CD4-positive, alpha-beta memory T cell (primary cell): ENCODE data around the gene RNF217. TPM values are rescaled to one million over a fixed set of nuclear protein-coding genes. Genes with fewer than 3 reads are reported as not detected.
A peak's percentile ranks its signal among the peaks of the same experiment; 100 is the strongest.
"Not testable (repeated sequence)": the region's sequence is repeated elsewhere in the genome, so short reads cannot be mapped to it uniquely, and the experiment has no call there.

Source experiments
- CTCF ChIA-PET: fragments of 350-600 bp; sonication (Branson Sonifier 250); formaldehyde crosslinking; loops from one replicate; lab custom pipeline; 2021; ENCODE audit warnings: inconsistent platforms; ENCODE audit not compliant: partially characterized antibody; lab: Charles Lee
- POLR2A ChIA-PET: fragments of 350-600 bp; sonication (Branson Sonifier 250); formaldehyde crosslinking; loops from one replicate; lab custom pipeline; 2021; ENCODE audit not compliant: partially characterized antibody; lab: Charles Lee
- DNase-seq, 5 donors: peaks; one replicate each; pipeline versions ENCODE4 v3.0.0 to v3.0.0-alpha.2; 2020 to 2022; ENCODE audit warnings: mixed read lengths in 1 of 5
- H3K27ac ChIP-seq: one replicate; pipeline ENCODE4 v1.7.0; 2013; ENCODE audit warnings: low read depth, low read length
- H3K27me3 ChIP-seq: 2 replicates; pipeline ENCODE4 v1.7.0; 2013; ENCODE audit warnings: mild to moderate bottlenecking, low read length, moderate library complexity; ENCODE audit not compliant: insufficient read depth
- H3K36me3 ChIP-seq: 2 replicates; pipeline ENCODE4 v1.7.0; 2013; ENCODE audit warnings: mild to moderate bottlenecking, low read length, moderate library complexity; ENCODE audit not compliant: insufficient read depth
- H3K4me1 ChIP-seq: 2 replicates; pipeline ENCODE4 v1.7.0; 2013; ENCODE audit warnings: mild to moderate bottlenecking, low read length, moderate library complexity; ENCODE audit not compliant: insufficient read depth
- H3K4me3 ChIP-seq, 2 donors: one replicate each; pipeline ENCODE4 v1.7.0; 2013; ENCODE audit warnings: low read length in 2 of 2, mild to moderate bottlenecking in 1 of 2
- H3K9me3 ChIP-seq, 2 donors: one replicate each; pipeline ENCODE4 v1.7.0; 2013; ENCODE audit warnings: low read length in 2 of 2, control low read depth in 1 of 2; ENCODE audit not compliant: control insufficient read depth in 1 of 2
- H3K27ac Mint-ChIP-seq, 7 donors: one replicate each; pipeline ENCODE4 v1.8.0; 2020 to 2021; ENCODE audit warnings: mixed read lengths in 7 of 7, mild to moderate bottlenecking in 6 of 7, inconsistent platforms in 3 of 7, moderate library complexity in 3 of 7
- H3K27me3 Mint-ChIP-seq, 2 donors: one replicate each; pipeline ENCODE4 v1.8.0; 2020 to 2021; ENCODE audit warnings: mixed read lengths in 2 of 2
- H3K36me3 Mint-ChIP-seq, 2 donors: one replicate each; pipeline ENCODE4 v1.8.0; 2020 to 2021; ENCODE audit warnings: mixed read lengths in 2 of 2, inconsistent platforms in 1 of 2, mild to moderate bottlenecking in 1 of 2
- H3K4me1 Mint-ChIP-seq, 4 donors: one replicate each; pipeline ENCODE4 v1.8.0; 2020 to 2021; ENCODE audit warnings: mixed read lengths in 4 of 4, mild to moderate bottlenecking in 1 of 4
- H3K4me3 Mint-ChIP-seq, 8 donors: one replicate each; pipeline ENCODE4 v1.8.0; 2020 to 2021; ENCODE audit warnings: mixed read lengths in 8 of 8, mild to moderate bottlenecking in 7 of 8, moderate library complexity in 6 of 8, inconsistent platforms in 3 of 8
- H3K9me3 Mint-ChIP-seq, 8 donors: one replicate each; pipeline ENCODE4 v1.8.0; 2020 to 2021; ENCODE audit warnings: mixed read lengths in 8 of 8, mild to moderate bottlenecking in 5 of 8, inconsistent platforms in 3 of 8, moderate library complexity in 1 of 8
- intact Hi-C: fragments of 100-400 bp; cut with micrococcal nuclease; formaldehyde crosslinking; loops from one replicate; pipeline ENCODE4 v1.15.1; 2023
- polyA plus RNA-seq, 2 donors: library from polyadenylated mRNA; unstranded; fragments of 300-500 nt; fragmentation: Illumina TruSeq; gene quantifications; one replicate each; pipeline ENCODE4 v1.2.3, GENCODE V29; 2021
- total RNA-seq, 2 experiments: library from RNA; stranded (reverse); gene quantifications; one replicate each; pipeline ENCODE4 v1.2.3, GENCODE V29; 2021

RNF217 gene, protein sequence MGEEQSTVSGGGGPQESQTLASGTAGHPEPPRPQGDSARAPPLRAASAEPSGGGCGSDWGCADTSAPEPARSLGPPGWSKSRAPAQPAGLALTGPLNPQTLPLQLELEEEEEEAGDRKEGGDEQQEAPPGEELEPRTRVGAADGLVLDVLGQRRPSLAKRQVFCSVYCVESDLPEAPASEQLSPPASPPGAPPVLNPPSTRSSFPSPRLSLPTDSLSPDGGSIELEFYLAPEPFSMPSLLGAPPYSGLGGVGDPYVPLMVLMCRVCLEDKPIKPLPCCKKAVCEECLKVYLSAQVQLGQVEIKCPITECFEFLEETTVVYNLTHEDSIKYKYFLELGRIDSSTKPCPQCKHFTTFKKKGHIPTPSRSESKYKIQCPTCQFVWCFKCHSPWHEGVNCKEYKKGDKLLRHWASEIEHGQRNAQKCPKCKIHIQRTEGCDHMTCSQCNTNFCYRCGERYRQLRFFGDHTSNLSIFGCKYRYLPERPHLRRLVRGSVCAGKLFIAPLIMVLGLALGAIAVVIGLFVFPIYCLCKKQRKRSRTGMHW
- total RNA-seq: under 1 TPM; 0.17 to 0.86 TPM
- polyA plus RNA-seq: under 1 TPM; 0.03 to 0.06 TPM

GRCh38 chr6:124961777-124962638 is at the start of gene RNF217:
TSS of gene RNF217 (plus strand) at chr6:124962437. CDS start at chr6:124962545, 108 bp downstream.
- intact Hi-C loops: no loop called here
- H3K4me3 ChIP-seq: no peak within 1 kb of the TSS

GRCh38 chr6:124913056-124913455 is 49.2 kb upstream of the RNF217 start:
- H3K27me3 Mint-ChIP-seq: peaks cover 0 to 1% of the 10 kb centered on the region in 2 donors
- H3K9me3 Mint-ChIP-seq: peaks cover 0 to 8% (median 0%) of the 10 kb centered on the region in 8 donors
- no peaks in the 10 kb centered on the region for H3K27me3 ChIP-seq
- H3K4me1 Mint-ChIP-seq: no peaks in the 10 kb centered on the region
- no peaks in the 10 kb centered on the region for H3K36me3 ChIP-seq
- H3K27ac ChIP-seq: no peak overlapping the region
- H3K36me3 Mint-ChIP-seq: no peaks in the 10 kb centered on the region
- H3K4me1 ChIP-seq: no peaks in the 10 kb centered on the region
- H3K9me3 ChIP-seq: no peaks in the 10 kb centered on the region
- intact Hi-C loops: no loop called here
- H3K4me3 Mint-ChIP-seq: no peak overlapping the region
- ChIA-PET CTCF (no interaction called here), POLR2A (interaction anchor here (0.6 kb wide), 1 partner anchor 388 kb away, joined by 3 read pairs; no protein-coding TSS in a partner anchor)
- DNase-seq: no peak
- no peak overlapping the region for H3K4me3 ChIP-seq
- H3K27ac Mint-ChIP-seq: peak overlapping the region in 1 of 7 donors; percentile 24

More at GRCh38 chr6:124961777-124962638, at the start of gene RNF217:
- Histone ChIP-seq H3K36me3 (no peaks in the 10 kb centered on the region), H3K4me1 (no peaks in the 10 kb centered on the region), H3K27me3 (no peaks in the 10 kb centered on the region), H3K9me3 (no peaks in the 10 kb centered on the region), H3K27ac (no peak within 1 kb of the TSS)
- no peaks in the 10 kb centered on the region for H3K36me3 Mint-ChIP-seq
- peaks cover 8 to 23% (median 14%) of the 10 kb centered on the region in 4 donors for H3K4me1 Mint-ChIP-seq
- peak in 2 of 5 donors; percentile 4 to 22 for DNase-seq
- no peak within 1 kb of the TSS for H3K27ac Mint-ChIP-seq
- CTCF ChIA-PET: no interaction called here
- peak within 1 kb of the TSS; percentile 50 to 83 (median 75) for H3K4me3 Mint-ChIP-seq
- peaks cover 0 to 3% (median 0%) of the 10 kb centered on the region in 8 donors for H3K9me3 Mint-ChIP-seq
- POLR2A ChIA-PET: no interaction called here
- peaks cover 26 to 35% of the 10 kb centered on the region in 2 donors for H3K27me3 Mint-ChIP-seq

- Mint-ChIP-seq H3K4me1 (no peaks in the 10 kb centered on the region), H3K27ac (no peak overlapping the region), H3K36me3 (no peaks in the 10 kb centered on the region), H3K27me3 (peaks cover 0 to 1% of the 10 kb centered on the region in 2 donors), H3K9me3 (peaks cover 0 to 10% (median 4%) of the 10 kb centered on the region in 8 donors), H3K4me3 (peak overlapping the region in 1 of 8 donors; percentile 72)
- Histone ChIP-seq H3K36me3 (no peaks in the 10 kb centered on the region), H3K9me3 (peaks cover 0 to 6% of the 10 kb centered on the region in 2 donors), H3K27ac (no peak overlapping the region), H3K4me3 (no peak overlapping the region), H3K27me3 (no peaks in the 10 kb centered on the region), H3K4me1 (no peaks in the 10 kb centered on the region)
- intact Hi-C loops: no loop called here
- POLR2A ChIA-PET: no interaction called here
- no peak for DNase-seq
- CTCF ChIA-PET: no interaction called here
These were observed 44.5 kb upstream of the RNF217 start for GRCh38 chr6:124917769-124918168.

GRCh38 chr6:124919703-124920102 is 42.5 kb upstream of the RNF217 start:
- H3K4me1 ChIP-seq, CTCF ChIA-PET, H3K27me3 Mint-ChIP-seq, DNase-seq, H3K4me1 Mint-ChIP-seq, H3K36me3 Mint-ChIP-seq, H3K36me3 ChIP-seq, H3K27ac Mint-ChIP-seq, H3K4me3 Mint-ChIP-seq, POLR2A ChIA-PET, H3K9me3 ChIP-seq, H3K27me3 ChIP-seq, intact Hi-C loops, H3K27ac ChIP-seq, H3K4me3 ChIP-seq: not testable (repeated sequence)
- peaks cover 0 to 10% (median 4%) of the 10 kb centered on the region in 8 donors for H3K9me3 Mint-ChIP-seq

- H3K4me1 Mint-ChIP-seq: no peaks in the 10 kb centered on the region
- H3K36me3 Mint-ChIP-seq: no peaks in the 10 kb centered on the region
- CTCF ChIA-PET: no interaction called here
- peaks cover 0 to 11% (median 3%) of the 10 kb centered on the region in 8 donors for H3K9me3 Mint-ChIP-seq
- Histone ChIP-seq H3K36me3 (no peaks in the 10 kb centered on the region), H3K4me3 (no peak overlapping the region), H3K27ac (no peak overlapping the region), H3K4me1 (no peaks in the 10 kb centered on the region), H3K9me3 (peaks cover 0 to 6% of the 10 kb centered on the region in 2 donors), H3K27me3 (no peaks in the 10 kb centered on the region)
- POLR2A ChIA-PET: no interaction called here
- no peak overlapping the region for H3K4me3 Mint-ChIP-seq
- DNase-seq: no peak
- H3K27ac Mint-ChIP-seq: no peak overlapping the region
- intact Hi-C loops: no loop called here
- no peaks in the 10 kb centered on the region for H3K27me3 Mint-ChIP-seq
These were observed 37.9 kb upstream of the RNF217 start for GRCh38 chr6:124924333-124924759.

- H3K9me3 ChIP-seq: no peaks in the 10 kb centered on the region
- H3K4me1 ChIP-seq: no peaks in the 10 kb centered on the region
- ChIA-PET CTCF (no interaction called here), POLR2A (no interaction called here)
- H3K27ac Mint-ChIP-seq: no peak overlapping the region
- H3K4me3 Mint-ChIP-seq: no peak overlapping the region
- no peaks in the 10 kb centered on the region for H3K4me1 Mint-ChIP-seq
- no peaks in the 10 kb centered on the region for H3K27me3 ChIP-seq
- H3K36me3 Mint-ChIP-seq: no peaks in the 10 kb centered on the region
- H3K4me3 ChIP-seq: no peak overlapping the region
- no peaks in the 10 kb centered on the region for H3K27me3 Mint-ChIP-seq
- intact Hi-C loops: no loop called here
- H3K9me3 Mint-ChIP-seq: peaks cover 0 to 6% (median under 1%) of the 10 kb centered on the region in 8 donors
- DNase-seq: no peak
- H3K27ac ChIP-seq: no peak overlapping the region
- no peaks in the 10 kb centered on the region for H3K36me3 ChIP-seq
These were observed 35.8 kb upstream of the RNF217 start for GRCh38 chr6:124926435-124926834.

DNA sequence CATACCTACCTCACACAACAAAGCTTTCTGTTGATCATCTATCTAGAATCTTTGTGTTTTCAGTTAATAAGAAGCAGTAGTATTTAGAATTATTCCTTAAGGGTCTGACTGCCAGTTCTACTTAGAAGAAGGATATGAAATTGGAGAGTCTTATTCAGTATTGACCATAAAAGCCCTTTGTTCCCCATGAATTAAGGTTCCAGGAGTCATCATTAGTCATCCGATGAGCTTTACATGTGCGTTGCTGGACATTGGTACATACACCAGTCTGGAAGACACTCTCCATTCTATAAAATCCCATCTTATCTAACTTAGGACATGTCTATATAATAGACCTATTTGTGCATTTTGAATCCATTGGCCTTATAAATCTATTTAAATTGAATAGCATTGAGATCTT is 34.4 kb upstream of the RNF217 start:
- Mint-ChIP-seq H3K36me3 (no peaks in the 10 kb centered on the region), H3K4me3 (no peak overlapping the region), H3K27me3 (no peaks in the 10 kb centered on the region), H3K4me1 (no peaks in the 10 kb centered on the region), H3K9me3 (peaks cover 0 to 4% (median 0%) of the 10 kb centered on the region in 8 donors), H3K27ac (no peak overlapping the region)
- POLR2A ChIA-PET: no interaction called here
- intact Hi-C loops: no loop called here
- H3K27ac ChIP-seq: no peak overlapping the region
- DNase-seq: no peak
- H3K4me3 ChIP-seq: no peak overlapping the region
- H3K27me3 ChIP-seq: no peaks in the 10 kb centered on the region
- CTCF ChIA-PET: interaction anchor here (1.3 kb wide), 1 partner anchor 57 kb away, joined by 3 read pairs; no protein-coding TSS in a partner anchor
- H3K36me3 ChIP-seq: no peaks in the 10 kb centered on the region
- no peaks in the 10 kb centered on the region for H3K9me3 ChIP-seq
- no peaks in the 10 kb centered on the region for H3K4me1 ChIP-seq
